ENCODE data around the gene ZNF391. TPM values are rescaled to one million over a fixed set of nuclear protein-coding genes. Genes with fewer than 3 reads are reported as not detected.

The ZNF391 gene
- total RNA-seq, 1 experiment from 2014 or later, result 5.4 TPM

DNA sequence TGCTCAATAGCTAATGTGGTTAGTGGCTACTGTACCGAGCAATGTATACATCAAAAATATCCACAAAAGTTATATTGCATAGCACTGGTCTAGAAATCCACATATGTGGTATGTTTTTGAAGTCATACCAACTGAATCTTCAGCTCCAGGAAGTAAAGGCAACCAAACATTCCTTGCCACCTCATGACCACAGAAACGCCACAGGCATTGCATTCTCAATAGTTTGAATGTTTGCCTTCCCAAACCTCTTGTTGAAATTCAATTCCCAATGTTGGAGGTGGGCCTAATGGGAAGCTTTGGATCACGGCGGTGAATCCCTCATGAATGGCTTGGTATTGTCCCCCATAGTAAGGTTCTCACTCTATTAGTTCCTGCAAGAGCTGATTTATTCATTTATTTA lies 18.2 kb upstream of the ZNF391 start:
- Histone ChIP-seq H3K4ac (ENCODE audit: low read depth, low read length) (no peak overlapping the region), H3K4me1 (ENCODE audit: insufficient read depth, low read length) (peaks cover under 1% of the 10 kb centered on the region; the same call in 1 of the 2 replicates), H3K23me2 (ENCODE audit: insufficient read length, low read depth, low read length, poor library complexity, severe bottlenecking) (peaks cover 4% of the 10 kb centered on the region), H2AFZ (ENCODE audit: low read length) (no peak overlapping the region), H3K23ac (ENCODE audit: insufficient read length, low read depth, low read length) (no peak overlapping the region), H3K27ac (ENCODE audit: insufficient read length, low read depth, low read length) (no peak overlapping the region), H3K79me2 (ENCODE audit: insufficient read depth, low read length) (no peaks in the 10 kb centered on the region), H3K79me1 (ENCODE audit: insufficient read depth, low read depth, low read length, poor library complexity, severe bottlenecking) (no peaks in the 10 kb centered on the region), H4K20me1 (ENCODE audit: control insufficient read depth, insufficient read depth, insufficient read length) (no peaks in the 10 kb centered on the region), H3T11ph (ENCODE audit: low read length) (no peak overlapping the region), H3K14ac (ENCODE audit: insufficient read depth, low read length) (no peak overlapping the region), H3K4me2 (ENCODE audit: insufficient read depth, insufficient read length, low read length) (no peak overlapping the region), H4K91ac (ENCODE audit: insufficient read length, low read depth, low read length) (no peak overlapping the region), H2BK120ac (ENCODE audit: low read depth, low read length, poor library complexity, severe bottlenecking) (no peak overlapping the region), H2BK20ac (ENCODE audit: low read depth, low read length, poor library complexity, severe bottlenecking) (no peak overlapping the region), H3K18ac (ENCODE audit: insufficient read length, low read depth, low read length) (no peak overlapping the region), H2BK15ac (ENCODE audit: low read depth, low read length) (no peak overlapping the region), H2AK5ac (ENCODE audit: insufficient read length, low read length) (no peak overlapping the region), H4K5ac (ENCODE audit: insufficient read length, low read depth, low read length) (no peak overlapping the region), H3K9me3 (ENCODE audit: control insufficient read depth, low read depth, low read length) (no peaks in the 10 kb centered on the region), H3K27me3 (ENCODE audit: insufficient read depth, low read length) (no peaks in the 10 kb centered on the region), H2BK5ac (ENCODE audit: insufficient read length, low read length) (no peak overlapping the region), H4K8ac (replicated peaks; ENCODE audit: insufficient read length, low read depth, low read length) (no peak overlapping the region), H2BK12ac (ENCODE audit: insufficient read length, low read depth, low read length) (no peak overlapping the region), H3K9ac (ENCODE audit: extremely low read depth, insufficient read length, low read length) (no peak overlapping the region), H3K56ac (ENCODE audit: insufficient read length, low read depth, low read length) (no peak overlapping the region)
- Mint-ChIP-seq H3K27ac (no peak overlapping the region), H3K4me3 (no peak overlapping the region), H3K9me3 (no peaks in the 10 kb centered on the region), H3K36me3 (ENCODE audit: insufficient read depth in 1 of 3, low read depth in 3 of 3) (peaks cover 0 to 11% (median 2%) of the 10 kb centered on the region in 3 experiments; a peak in 3 of 7 replicates), H3K4me1 (peaks cover 11 to 13% of the 10 kb centered on the region in 2 experiments), H3K27me3 (ENCODE audit: low read depth) (no peaks in the 10 kb centered on the region)
- TF ChIP-seq, protein P1, sequence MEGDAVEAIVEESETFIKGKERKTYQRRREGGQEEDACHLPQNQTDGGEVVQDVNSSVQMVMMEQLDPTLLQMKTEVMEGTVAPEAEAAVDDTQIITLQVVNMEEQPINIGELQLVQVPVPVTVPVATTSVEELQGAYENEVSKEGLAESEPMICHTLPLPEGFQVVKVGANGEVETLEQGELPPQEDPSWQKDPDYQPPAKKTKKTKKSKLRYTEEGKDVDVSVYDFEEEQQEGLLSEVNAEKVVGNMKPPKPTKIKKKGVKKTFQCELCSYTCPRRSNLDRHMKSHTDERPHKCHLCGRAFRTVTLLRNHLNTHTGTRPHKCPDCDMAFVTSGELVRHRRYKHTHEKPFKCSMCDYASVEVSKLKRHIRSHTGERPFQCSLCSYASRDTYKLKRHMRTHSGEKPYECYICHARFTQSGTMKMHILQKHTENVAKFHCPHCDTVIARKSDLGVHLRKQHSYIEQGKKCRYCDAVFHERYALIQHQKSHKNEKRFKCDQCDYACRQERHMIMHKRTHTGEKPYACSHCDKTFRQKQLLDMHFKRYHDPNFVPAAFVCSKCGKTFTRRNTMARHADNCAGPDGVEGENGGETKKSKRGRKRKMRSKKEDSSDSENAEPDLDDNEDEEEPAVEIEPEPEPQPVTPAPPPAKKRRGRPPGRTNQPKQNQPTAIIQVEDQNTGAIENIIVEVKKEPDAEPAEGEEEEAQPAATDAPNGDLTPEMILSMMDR (conservative IDR thresholded peaks at IDR 0.05), result no peak
- WGBS (ENCODE audit: extremely low coverage, insufficient read length, low lambda C conversion rate), result no CpG with 5 or more reads among the region's 4 CpGs
- no peak for DNase-seq
